HG03196 (cell line): Measurements from ENCODE around the gene OR5I1.
"Not testable (repeated sequence)": the region's sequence is repeated elsewhere in the genome, so short reads cannot be mapped to it uniquely, and the experiment has no call there.

ENCODE experiments used
- ATAC-seq: cut with Tn5 transposase; IDR thresholded peaks from one replicate; pipeline ENCODE4 v1.9.1; 2021; ENCODE audit not compliant: unreplicated experiment

The OR5I1 gene

DNA sequence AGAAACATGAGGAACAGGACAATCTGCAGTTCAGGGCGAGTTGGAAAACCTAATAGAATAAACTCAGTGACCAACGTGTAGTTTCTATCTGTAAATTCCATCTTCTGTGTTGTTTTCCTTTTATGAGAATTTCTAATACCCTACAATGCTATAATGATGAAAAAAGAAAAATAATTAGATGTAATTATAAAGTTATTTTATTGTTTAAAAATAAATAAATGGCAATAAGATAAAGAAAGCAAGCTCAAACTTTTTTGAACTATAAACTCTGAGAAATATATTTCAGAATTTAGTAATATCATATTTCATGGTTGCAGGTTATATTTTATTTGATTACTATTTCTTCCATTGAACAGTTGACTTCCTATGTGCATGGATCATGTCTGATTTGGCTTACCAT is at the start of gene OR5I1:
OR5I1 (minus strand) TSS at position 101 of the 400 bp plus-strand sequence; CDS start at position 101, 0 bp downstream.
- no peak for ATAC-seq

DNA sequence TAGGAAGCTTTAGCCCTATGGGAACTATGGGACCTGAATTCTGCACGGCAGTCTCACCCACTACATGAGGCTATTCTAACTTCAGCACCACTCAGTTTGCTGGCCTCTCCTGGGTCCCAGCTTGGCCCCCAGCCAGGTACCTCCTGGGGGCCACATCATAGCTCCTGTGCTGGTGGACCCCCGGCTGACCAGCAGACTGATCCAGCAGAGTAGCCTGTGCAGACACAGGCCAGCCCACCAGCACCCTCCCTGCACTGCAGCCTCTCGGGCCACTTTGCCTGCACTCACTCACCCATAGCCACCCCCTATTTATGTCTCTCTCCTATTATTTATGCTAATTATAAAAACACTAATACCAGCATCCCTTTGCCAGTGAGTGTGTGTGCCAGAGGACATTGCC is 34.7 kb upstream of the OR5I1 start:
- no peak for ATAC-seq

DNA sequence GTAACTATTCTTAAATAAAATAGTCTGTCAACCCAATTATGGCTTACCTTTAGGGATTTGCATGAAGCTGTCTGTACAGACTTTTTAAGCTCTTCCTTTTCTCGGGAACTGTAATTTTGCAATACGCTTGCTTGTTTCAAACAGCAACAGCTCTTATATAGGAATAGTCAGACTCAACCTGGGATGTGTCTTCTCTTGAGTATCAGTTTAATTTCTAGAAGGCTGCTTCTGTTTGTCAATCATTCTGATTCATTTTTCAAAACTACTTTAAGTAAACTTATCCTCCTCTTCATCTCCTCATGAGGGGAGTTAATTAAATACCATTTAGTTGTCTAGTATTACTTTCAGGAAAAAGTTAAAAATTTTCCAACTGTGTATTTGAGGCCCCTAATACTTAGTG is 33.6 kb upstream of the OR5I1 start, which contains the start of gene OR10AG1:
OR10AG1 (minus strand) TSS at position 101 of the 400 bp plus-strand sequence; CDS start at position 63, 38 bp downstream.
- no peak for ATAC-seq

DNA sequence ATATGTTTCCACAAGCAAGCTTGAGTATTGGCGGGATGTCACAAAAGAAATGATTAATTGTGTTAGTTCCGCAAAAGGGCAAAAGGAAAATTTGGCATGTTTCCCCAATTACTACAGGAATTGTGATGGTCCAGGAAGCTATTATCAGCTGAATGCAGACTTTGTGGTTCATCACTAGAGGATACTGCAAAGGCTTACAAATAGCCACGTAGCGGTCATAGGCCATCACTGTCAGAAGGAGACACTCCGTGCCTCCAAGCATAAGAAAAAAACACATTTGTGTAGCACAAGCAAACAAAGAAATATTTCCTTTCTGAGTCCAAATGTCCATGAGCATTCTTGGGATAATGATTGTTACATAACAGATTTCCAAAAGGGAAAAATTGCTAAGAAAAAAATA is 31.7 kb upstream of the OR5I1 start:
- no peak for ATAC-seq

DNA sequence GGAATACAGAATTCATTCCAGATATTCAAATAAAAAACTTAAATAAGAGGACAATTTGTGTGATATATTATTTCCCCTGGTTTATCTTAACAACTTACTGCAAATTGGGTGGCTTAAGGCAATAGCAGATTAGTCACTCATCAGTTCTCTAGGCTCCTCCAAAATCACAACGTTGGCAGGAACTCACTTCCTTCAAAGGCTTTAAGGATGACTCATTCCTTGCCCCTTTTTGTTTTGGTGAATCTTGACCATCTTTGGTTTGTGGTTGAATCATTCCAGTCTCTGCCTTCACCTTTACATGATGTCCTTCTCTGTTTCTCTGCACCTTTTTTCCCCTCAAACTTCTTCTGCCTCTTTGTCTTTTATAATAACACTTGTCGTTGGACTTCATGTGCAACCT is 30.2 kb upstream of the OR5I1 start:
- ATAC-seq = no peak

DNA sequence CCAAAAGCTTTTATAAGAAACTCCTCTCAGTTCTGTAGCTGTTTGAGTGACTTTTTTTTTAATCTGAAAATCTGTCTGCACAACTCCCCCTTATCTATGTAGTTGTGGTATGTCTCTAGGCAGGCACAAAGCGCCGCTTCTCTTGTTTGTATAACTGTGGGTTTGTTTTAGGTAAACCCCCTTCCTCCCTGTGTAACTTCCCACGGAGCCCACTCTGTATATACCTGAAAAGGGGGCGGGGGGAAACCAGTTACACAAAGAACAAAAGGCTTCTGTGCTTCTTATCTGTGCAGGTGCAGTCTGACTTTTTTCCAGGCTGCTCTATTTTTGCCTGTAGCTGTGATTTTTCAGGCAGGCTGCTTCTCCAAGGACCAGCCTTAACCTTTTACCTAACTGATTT is 20.3 kb upstream of the OR5I1 start:
- ATAC-seq = no peak

DNA sequence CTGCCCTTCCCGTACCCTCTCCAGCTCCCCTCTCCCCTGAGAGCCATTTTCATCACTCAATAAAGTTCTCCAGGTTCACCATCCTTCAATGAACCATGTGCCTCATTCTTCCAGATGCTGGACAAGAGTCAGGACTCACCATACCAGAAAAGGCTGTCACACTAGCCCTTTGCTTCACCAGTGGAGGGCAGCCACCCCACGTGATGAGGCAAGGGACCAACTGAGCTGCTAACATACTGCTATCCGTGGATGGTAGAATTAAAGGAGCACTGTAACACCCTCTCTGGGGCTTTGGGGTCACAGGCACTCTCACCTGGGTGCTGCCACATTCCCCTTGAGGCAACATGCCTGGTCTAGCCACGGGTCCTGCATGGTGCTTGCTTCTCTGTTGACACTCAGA is 13.1 kb upstream of the OR5I1 start:
- no peak for ATAC-seq

DNA sequence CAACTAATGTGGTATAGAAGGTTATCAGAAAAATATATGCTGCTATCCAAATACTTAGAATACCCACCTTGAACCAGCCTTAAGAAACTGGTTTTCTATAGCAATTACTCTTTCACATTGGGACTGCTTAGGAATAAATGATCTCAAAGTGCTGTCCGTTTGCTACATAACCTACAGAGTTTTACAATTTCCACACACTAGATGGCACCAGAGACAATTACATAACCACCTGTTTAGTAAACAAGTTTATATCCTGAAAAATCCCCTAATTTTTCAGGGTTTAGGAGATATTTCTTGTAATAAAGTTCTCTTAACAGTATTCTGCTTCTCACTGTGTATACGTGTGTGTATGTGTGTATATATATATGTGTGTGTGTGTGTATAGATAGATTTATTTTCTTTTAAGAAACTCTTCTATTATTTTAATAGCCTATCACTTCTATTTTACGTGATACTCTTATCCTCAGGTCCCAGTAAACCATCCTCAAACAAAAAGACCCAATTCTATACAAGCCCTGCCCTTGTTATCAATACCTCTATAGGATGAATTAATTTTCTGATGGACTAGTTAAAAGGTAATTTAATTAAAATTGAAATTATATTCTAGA is 6.7 kb upstream of the OR5I1 start:
- no peak for ATAC-seq

DNA sequence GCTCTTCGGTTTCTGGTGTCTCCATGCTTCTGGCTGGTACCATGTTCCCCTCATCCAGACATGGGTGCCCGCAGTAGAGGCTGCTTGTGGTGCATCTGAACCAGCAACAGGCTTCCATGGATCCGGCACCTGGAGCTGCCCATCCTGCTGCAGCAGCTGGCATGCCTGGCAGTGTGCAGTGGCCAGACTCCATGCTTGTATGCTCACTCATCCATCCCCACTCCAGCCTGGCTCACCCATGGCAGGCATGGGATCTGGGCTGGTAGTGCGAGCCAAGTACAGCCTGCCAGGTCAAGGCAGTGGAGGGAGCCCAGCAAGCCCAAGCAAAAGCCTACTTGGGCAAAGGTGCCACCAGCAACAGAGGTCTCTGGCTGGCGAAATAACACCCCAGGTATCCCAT is 15.7 kb downstream of the OR5I1 start:
- no peak for ATAC-seq

DNA sequence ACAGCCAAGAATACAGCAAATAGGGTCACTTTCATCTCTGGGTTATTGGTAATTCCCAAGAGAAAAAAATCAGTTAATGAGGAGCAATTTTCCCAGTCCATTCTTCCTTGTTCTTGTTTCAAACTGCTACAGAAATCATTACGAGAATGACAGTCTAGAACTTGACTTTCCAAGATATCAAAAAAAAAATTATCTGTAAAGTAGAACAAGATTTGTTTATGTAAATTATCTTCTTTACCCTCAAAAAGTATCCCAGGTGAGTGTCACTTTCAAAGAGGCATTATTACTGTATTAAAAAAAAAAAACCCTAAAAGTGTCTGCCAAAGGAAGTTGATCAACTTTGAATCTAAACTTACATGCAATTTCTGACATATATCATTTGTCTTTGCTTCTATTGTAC is 21.7 kb downstream of the OR5I1 start, which contains the start of gene OR5W2:
OR5W2 (minus strand) TSS at position 101 of the 400 bp plus-strand sequence; CDS start at position 101, 0 bp downstream.
- no peak for ATAC-seq

DNA sequence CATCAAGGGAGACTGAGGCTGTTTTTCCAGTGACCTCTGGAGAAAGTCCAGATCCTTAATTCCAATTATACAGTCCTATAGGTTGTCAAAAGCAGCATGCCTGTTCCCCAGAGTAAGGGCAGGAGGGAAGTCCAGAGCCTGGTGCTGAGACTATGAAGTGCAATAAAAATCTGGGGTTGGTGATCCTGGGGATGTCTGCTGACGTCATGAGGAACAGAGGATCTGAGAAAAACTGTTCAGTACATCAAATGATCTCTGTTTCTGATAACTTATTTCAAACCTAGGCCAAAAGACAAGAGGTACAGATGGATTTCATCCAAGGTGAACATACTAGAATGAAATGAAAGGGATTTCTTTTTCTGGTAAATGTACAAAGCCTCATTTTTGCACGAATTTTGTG is 33.9 kb downstream of the OR5I1 start:
- no peak for ATAC-seq

DNA sequence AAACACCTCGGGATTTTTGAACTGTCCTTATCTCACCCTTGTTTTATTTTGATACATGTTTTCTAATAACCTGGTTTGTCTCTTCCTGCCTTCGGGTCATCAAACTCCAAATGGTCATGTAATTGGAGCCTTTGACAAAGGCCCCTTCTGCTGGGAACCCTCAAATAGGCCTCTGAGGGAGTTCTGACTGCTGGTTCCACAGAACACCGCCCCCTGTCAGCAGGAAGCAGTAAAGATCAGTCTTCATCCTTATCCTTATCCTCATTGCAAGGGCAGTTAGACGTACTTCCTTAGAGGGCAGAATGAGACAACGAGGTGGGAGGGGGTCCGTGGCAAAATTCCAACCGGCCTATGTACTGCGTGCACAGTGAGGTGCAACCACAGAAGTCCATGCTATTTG is 41.0 kb downstream of the OR5I1 start:
- ATAC-seq = no peak

DNA sequence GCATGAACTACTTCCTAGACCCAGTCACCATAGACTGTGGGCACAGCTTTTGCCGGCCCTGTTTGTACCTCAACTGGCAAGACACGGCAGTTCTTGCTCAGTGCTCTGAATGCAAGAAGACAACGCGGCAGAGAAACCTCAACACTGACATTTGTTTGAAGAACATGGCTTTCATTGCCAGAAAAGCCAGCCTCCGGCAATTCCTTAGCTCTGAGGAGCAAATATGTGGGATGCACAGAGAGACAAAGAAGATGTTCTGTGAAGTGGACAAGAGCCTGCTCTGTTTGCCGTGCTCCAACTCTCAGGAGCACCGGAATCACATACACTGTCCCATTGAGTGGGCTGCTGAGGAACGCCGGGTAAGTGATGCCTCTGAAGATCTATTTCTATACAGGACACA is 50.7 kb downstream of the OR5I1 start:
- not testable (repeated sequence) for ATAC-seq
